Neural progenitor cell (in vitro differentiated cells): Measurements from ENCODE around the gene ADGRV1. TPM values are rescaled to one million over a fixed set of nuclear protein-coding genes. Genes with fewer than 3 reads are reported as not detected.

ENCODE experiments used
- DNase-seq: peaks from one replicate; pipeline ENCODE4 v3.0.0-alpha.2; 2016; ENCODE audit warnings: low spot score
- H2AFZ ChIP-seq: fragments of 200-600 bp; sonication (generic); replicated peaks from 2 replicates; pipeline ENCODE4 v1.6.1; 2016; ENCODE audit warnings: antibody characterized with exemption
- H3F3A ChIP-seq: fragments of 200-600 bp; sonication (generic); 2 replicates; pipeline ENCODE4 v1.6.1; 2016; ENCODE audit warnings: antibody characterized with exemption, low read depth
- H3K27ac ChIP-seq: fragments of 200-600 bp; sonication (generic); 2 replicates; pipeline ENCODE4 v1.5.1; 2016; ENCODE audit warnings: mild to moderate bottlenecking
- H3K27me3 ChIP-seq: fragments of 200-600 bp; sonication (generic); 2 replicates; pipeline ENCODE4 v1.6.1; 2016; ENCODE audit warnings: mild to moderate bottlenecking, moderate library complexity
- H3K36me3 ChIP-seq: fragments of 200-600 bp; sonication (generic); 2 replicates; pipeline ENCODE4 v1.5.1; 2016
- H3K4me1 ChIP-seq: fragments of 200-600 bp; sonication (generic); 2 replicates; pipeline ENCODE4 v1.6.1; 2016; ENCODE audit warnings: mixed run types
- H3K4me2 ChIP-seq: fragments of 200-600 bp; sonication (generic); 2 replicates; pipeline ENCODE4 v1.6.1; 2016
- H3K4me3 ChIP-seq: fragments of 200-600 bp; sonication (generic); 2 replicates; pipeline ENCODE4 v1.5.1; 2016
- H3K79me2 ChIP-seq: fragments of 200-600 bp; sonication (generic); 2 replicates; pipeline ENCODE4 v1.6.1; 2016; ENCODE audit warnings: low read depth
- H3K9ac ChIP-seq: fragments of 200-600 bp; sonication (generic); 2 replicates; pipeline ENCODE4 v1.6.1; 2016
- H3K9me3 ChIP-seq: fragments of 200-600 bp; sonication (generic); 2 replicates; pipeline ENCODE4 v1.5.1; 2016; ENCODE audit warnings: low read depth
- H4K20me1 ChIP-seq: fragments of 200-600 bp; sonication (generic); 2 replicates; pipeline ENCODE4 v1.6.1; 2016; ENCODE audit warnings: low read depth
- H3K27ac Mint-ChIP-seq: 3 replicates; pipeline ENCODE4 v1.8.0; 2021; ENCODE audit warnings: mixed read lengths
- H3K27me3 Mint-ChIP-seq: 2 replicates; pipeline ENCODE4 v1.8.0; 2022; ENCODE audit warnings: low read depth, mild to moderate bottlenecking, inconsistent platforms, moderate library complexity, mixed read lengths; ENCODE audit not compliant: insufficient read depth
- H3K36me3 Mint-ChIP-seq: 3 replicates; pipeline ENCODE4 v1.8.0; 2021; ENCODE audit warnings: mixed read lengths
- H3K4me1 Mint-ChIP-seq: 3 replicates; pipeline ENCODE4 v1.8.0; 2021; ENCODE audit warnings: mixed read lengths
- H3K4me3 Mint-ChIP-seq: 3 replicates; pipeline ENCODE4 v1.8.0; 2021; ENCODE audit warnings: mild to moderate bottlenecking, moderate library complexity, mixed read lengths
- H3K9me3 Mint-ChIP-seq: 3 replicates; pipeline ENCODE4 v1.8.0; 2020; ENCODE audit warnings: mixed read lengths
- EZH2 ChIP-seq: fragments of 200-600 bp; sonication (generic); IDR thresholded peaks from 2 replicates; pipeline ENCODE4 v1.6.1; 2017; ENCODE audit warnings: antibody characterized with exemption, mild to moderate bottlenecking, moderate library complexity
- EZH2phosphoT487 ChIP-seq: fragments of 200-600 bp; sonication (generic); IDR thresholded peaks from 2 replicates; pipeline ENCODE4 v1.6.1; 2017; ENCODE audit warnings: antibody characterized with exemption
- total RNA-seq: library from RNA; depleted of rRNA; stranded (reverse); fragments of >200 nt; gene quantifications from 2 replicates; pipeline ENCODE4 v1.2.3, GENCODE V29; 2015; ENCODE audit warnings: low replicate concordance
- TF ChIP-seq, protein P1 (sequence below): fragments of 200-600 bp; sonication (generic); IDR thresholded peaks from 2 replicates; pipeline ENCODE4 v1.5.1; 2017; ENCODE audit warnings: antibody characterized with exemption, mild to moderate bottlenecking

ADGRV1 gene
- total RNA-seq, 1 donor from 2014 or later: 151 TPM

DNA sequence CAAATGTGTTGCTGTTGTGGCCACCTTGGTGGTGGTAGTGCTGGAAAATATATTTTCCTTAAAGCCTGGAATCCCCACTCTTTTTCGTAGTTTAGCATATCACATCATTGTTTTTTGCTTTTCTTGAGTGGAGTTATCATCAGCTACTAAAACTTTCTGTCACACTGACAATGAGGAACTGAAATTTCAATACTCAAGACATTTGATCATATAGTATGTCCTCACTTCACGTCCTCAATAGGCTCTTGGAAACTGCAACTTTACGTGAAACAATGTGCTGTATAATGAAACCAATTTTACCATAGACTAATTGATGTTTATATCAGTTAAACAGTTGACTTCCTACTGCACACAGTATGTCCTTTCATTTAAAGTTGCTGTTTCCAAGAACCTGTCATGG is 265.8 kb downstream of the ADGRV1 start:
- Histone ChIP-seq H3K4me3 (no peak overlapping the region), H3K27ac (no peak overlapping the region), H3K4me1 (no peaks in the 10 kb centered on the region), H3K9ac (no peak overlapping the region), H2AFZ (no peak overlapping the region), H3K79me2 (no peaks in the 10 kb centered on the region), H3K36me3 (peaks cover 7% of the 10 kb centered on the region), H4K20me1 (no peaks in the 10 kb centered on the region), H3K27me3 (no peaks in the 10 kb centered on the region), H3K9me3 (no peaks in the 10 kb centered on the region), H3K4me2 (no peak overlapping the region), H3F3A (no peaks in the 10 kb centered on the region)
- H3K36me3 Mint-ChIP-seq: peaks cover 32% of the 10 kb centered on the region
- H3K4me1 Mint-ChIP-seq: no peaks in the 10 kb centered on the region
- H3K27me3 Mint-ChIP-seq: no peaks in the 10 kb centered on the region
- no peak overlapping the region for H3K4me3 Mint-ChIP-seq
- H3K27ac Mint-ChIP-seq: no peak overlapping the region
- peaks cover 5% of the 10 kb centered on the region for H3K9me3 Mint-ChIP-seq
- TF ChIP-seq EZH2 (no peak), EZH2phosphoT487 (no peak)
- TF ChIP-seq, protein P1, sequence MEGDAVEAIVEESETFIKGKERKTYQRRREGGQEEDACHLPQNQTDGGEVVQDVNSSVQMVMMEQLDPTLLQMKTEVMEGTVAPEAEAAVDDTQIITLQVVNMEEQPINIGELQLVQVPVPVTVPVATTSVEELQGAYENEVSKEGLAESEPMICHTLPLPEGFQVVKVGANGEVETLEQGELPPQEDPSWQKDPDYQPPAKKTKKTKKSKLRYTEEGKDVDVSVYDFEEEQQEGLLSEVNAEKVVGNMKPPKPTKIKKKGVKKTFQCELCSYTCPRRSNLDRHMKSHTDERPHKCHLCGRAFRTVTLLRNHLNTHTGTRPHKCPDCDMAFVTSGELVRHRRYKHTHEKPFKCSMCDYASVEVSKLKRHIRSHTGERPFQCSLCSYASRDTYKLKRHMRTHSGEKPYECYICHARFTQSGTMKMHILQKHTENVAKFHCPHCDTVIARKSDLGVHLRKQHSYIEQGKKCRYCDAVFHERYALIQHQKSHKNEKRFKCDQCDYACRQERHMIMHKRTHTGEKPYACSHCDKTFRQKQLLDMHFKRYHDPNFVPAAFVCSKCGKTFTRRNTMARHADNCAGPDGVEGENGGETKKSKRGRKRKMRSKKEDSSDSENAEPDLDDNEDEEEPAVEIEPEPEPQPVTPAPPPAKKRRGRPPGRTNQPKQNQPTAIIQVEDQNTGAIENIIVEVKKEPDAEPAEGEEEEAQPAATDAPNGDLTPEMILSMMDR: no peak
- DNase-seq: no peak

DNA sequence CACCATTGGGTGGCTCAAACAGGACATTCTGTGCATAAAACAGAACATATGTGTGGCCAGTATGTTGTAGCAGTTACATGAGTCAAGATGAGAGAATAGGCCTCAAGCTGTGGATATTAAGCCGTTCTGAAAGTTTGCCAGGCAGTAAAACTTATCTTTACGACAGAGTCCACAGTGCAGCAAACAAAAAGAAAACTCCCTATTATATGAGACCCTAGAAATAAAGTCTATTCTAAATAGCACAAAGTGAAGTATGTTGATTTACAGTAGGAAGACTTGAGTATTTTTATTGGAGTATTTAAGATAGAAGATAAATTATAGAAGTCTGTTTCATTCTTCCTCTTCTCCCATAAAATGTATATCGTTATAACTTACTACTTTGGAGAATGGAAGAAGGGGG is 271.5 kb downstream of the ADGRV1 start:
- Mint-ChIP-seq H3K36me3 (peaks cover 51% of the 10 kb centered on the region), H3K27me3 (no peaks in the 10 kb centered on the region), H3K27ac (no peak overlapping the region), H3K4me3 (no peak overlapping the region), H3K9me3 (peaks cover 9% of the 10 kb centered on the region), H3K4me1 (no peaks in the 10 kb centered on the region)
- Histone ChIP-seq H3K79me2 (no peaks in the 10 kb centered on the region), H3K36me3 (peaks cover 13% of the 10 kb centered on the region), H3K9me3 (no peaks in the 10 kb centered on the region), H3K4me2 (no peak overlapping the region), H3K9ac (no peak overlapping the region), H3K4me3 (no peak overlapping the region), H3F3A (no peaks in the 10 kb centered on the region), H4K20me1 (no peaks in the 10 kb centered on the region), H3K4me1 (no peaks in the 10 kb centered on the region), H2AFZ (no peak overlapping the region), H3K27ac (no peak overlapping the region), H3K27me3 (no peaks in the 10 kb centered on the region)
- no peak for DNase-seq
- TF ChIP-seq EZH2 (no peak), EZH2phosphoT487 (no peak)
- TF ChIP-seq, protein P1: no peak

DNA sequence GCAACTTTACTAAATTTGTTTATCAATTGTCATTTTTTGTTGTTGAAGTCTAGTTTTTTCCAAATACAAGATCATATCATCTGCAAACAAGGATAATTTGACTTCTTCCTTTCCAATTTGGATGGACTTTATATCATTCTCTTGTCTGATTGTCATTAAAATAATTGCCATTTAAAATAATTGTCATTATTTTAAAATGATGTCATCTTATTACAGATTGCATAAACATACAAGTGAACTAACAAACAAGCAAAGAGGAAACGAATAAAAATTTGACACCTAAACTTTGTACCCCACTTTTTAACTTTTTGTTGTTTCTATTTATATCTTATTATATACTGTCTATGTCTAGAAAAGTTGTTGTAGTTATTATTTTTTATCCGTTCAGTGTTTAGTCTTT is 275.2 kb downstream of the ADGRV1 start:
- DNase-seq: no peak
- Mint-ChIP-seq H3K9me3 (peaks cover 9% of the 10 kb centered on the region), H3K36me3 (peaks cover 55% of the 10 kb centered on the region), H3K4me3 (no peak overlapping the region), H3K27ac (no peak overlapping the region), H3K4me1 (no peaks in the 10 kb centered on the region), H3K27me3 (no peaks in the 10 kb centered on the region)
- Histone ChIP-seq H3K27me3 (no peaks in the 10 kb centered on the region), H3K36me3 (peaks cover 6% of the 10 kb centered on the region), H3K27ac (no peak overlapping the region), H3K4me2 (no peak overlapping the region), H2AFZ (no peak overlapping the region), H4K20me1 (no peaks in the 10 kb centered on the region), H3K9ac (no peak overlapping the region), H3K4me3 (no peak overlapping the region), H3K79me2 (no peaks in the 10 kb centered on the region), H3K4me1 (no peaks in the 10 kb centered on the region), H3F3A (no peaks in the 10 kb centered on the region), H3K9me3 (no peaks in the 10 kb centered on the region)
- no peak for TF ChIP-seq EZH2phosphoT487
- no peak for TF ChIP-seq EZH2
- TF ChIP-seq, protein P1: no peak
